ENCODE data around the gene SPATA20.

SPATA20 gene

DNA sequence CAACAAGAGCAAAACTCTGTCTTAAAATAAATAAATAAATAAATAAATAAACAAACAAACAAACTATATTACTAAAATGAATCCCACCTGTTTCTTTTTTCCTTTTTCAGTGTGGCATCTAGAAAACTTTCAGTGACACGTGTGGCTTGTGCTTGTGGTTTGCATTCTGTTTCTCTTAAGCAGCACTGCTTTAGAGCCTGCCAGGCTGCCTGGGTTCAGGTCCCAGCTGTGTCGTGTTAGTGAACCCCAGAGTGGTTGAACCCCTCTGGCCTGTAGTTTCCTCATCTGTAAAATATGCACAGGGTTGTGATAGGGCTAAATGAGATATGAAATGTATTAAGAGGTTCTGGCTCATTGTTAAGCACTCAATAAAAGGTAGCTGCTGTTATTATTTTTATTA lies 26.5 kb upstream of the SPATA20 start:
- no peak for DNase-seq

DNA sequence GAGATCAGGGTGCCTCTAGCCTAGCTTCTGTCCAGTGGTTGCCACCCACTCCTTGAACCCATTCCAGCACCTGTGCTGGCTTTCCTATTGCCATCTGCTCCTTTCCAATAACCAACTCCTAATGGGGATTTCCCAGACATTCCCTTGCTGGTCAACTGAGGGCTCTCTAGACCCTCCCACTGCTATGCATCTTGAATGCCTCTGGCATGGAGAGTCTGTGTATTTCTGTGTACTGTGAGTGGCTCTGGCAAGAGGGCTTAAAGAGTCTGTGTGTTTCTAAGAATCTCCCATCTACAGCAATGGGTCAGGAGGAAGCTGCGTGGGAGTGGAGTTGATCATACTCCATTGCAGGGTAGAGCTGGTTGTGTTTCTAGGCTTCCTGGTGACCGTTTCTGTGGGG lies 25.5 kb upstream of the SPATA20 start:
- DNase-seq, result no peak

DNA sequence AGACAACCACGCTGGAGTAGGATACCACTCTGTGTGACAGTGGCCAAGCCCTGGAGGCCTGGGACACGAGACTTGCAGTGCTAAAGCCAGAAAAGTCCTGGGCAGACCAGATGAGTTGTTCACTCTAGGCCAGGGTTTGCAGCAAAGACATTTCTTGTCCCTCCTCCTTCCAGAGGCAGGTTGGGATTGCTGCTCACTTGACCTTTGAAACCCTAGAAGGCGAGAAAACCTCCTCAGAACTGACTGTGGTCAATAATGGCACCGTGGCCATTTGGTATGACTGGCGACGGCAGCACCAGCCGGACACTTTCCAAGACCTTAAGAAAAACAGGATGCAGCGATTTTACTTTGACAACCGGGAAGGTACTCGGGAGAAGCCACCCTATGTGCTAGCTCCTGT lies 24.2 kb upstream of the SPATA20 start:
- no peak for DNase-seq

DNA sequence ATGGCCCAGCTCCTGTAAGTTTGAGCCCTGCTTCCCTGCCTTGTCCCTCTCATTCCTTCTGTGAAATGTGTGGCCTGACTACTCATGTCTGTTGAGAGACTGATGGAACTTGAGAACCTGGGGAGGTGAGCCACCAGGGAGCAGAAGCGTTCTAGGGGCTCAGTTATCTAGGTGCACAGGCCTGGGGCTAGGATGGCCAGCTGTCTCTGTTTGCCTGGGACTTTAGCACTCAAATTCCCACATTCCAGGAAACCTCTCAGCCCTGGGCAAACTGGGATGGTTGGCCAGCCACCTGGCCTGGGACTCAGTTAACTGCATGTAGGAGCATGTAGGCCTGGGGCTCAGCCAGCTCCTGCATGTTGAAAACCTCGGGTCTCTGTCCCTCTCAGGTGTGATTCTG lies 23.8 kb upstream of the SPATA20 start:
- no peak for DNase-seq

DNA sequence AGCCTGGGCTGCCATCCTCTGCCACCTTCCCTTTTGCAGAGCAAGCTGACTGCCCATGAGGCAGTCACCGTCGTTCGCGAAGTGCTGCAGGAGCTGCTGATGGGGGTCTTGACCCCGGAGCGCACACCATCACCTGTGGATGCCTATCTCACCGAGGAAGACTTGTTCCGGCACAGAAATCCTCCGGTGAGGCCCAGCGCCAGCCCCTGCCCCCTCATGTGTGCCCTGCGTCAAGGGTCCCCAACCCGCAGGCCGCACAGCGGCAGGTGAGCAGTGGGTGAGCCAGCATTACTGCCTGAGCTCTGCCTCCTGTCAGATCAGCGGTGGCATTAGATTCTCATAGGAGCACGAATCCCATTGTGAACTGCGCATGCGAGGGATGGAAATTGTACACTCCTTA lies 22.1 kb upstream of the SPATA20 start:
- no peak for DNase-seq

DNA sequence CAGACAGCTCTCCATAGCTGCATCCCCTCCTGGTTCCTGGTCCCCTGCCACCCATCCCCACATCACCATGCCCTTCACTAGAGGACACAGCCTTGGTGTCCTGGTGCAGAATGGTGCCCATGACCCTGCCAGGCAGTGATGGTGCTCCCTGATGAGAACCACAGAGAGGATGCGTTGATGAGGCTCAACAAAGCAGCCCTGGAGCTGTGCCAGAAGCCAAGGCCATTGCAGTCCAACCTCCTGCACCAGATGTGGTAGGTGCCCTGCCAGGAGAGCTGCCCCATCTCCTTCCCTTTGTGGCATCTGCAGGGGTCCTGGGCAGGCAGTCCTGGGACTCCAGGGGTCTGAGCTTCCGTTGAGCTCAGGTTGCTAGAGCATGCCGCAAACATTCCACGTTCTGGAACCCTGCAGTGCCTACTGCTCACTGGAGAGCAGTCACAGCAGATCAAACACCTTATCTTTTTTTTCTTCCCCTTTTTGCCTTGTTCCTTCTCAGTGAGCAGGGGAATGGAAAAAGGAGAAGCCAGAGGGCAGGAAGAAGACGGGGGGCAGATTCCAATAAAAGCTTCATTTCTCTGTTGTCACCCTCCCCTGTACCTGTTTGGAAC lies 19.7 kb upstream of the SPATA20 start:
- no peak for DNase-seq

DNA sequence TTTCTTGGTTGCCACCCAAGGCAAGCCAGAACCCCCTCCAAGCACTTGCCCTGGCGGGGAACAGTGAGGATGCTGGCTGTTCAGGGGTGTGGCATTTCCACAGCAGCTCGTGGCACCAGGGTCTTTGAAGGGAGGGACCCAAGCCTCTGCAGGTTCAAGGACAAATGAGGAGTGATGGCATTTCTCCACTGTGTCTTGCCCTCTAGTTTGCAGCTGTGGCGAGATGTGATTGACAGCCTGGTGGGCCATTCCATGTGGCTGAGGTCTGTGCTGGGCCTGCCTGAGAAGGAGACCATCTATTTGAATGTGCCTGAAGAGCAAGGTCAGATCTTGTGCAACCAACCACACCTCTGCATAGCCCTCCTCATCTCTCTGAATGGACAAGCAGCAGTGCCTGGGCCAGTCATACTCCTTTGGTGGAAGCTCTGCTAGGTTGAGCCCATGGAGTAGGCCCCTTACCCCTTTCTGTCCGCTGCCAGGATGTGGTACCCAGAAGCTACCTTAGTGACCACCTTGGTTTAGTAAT lies 19.0 kb upstream of the SPATA20 start:
- DNase-seq, result no peak

DNA sequence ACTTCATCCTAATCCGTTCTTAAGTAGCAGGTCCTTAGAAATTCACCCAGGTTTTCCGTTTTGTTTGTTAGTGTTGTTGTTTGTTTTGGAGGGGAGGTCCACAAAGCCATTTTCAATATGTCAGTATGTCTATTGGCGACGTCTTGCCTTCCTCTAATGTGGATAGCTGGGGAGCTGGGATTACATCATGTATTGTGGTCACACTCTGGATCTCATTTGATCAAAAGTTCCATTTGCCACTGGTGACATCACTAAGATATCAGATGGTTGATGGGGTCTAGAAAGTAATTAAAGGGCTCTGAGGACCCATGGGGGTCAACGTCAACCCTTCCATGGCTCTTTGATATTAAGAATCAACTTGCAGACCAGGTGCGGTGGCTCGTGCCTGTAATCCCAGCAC lies 17.1 kb upstream of the SPATA20 start:
- no peak for DNase-seq

DNA sequence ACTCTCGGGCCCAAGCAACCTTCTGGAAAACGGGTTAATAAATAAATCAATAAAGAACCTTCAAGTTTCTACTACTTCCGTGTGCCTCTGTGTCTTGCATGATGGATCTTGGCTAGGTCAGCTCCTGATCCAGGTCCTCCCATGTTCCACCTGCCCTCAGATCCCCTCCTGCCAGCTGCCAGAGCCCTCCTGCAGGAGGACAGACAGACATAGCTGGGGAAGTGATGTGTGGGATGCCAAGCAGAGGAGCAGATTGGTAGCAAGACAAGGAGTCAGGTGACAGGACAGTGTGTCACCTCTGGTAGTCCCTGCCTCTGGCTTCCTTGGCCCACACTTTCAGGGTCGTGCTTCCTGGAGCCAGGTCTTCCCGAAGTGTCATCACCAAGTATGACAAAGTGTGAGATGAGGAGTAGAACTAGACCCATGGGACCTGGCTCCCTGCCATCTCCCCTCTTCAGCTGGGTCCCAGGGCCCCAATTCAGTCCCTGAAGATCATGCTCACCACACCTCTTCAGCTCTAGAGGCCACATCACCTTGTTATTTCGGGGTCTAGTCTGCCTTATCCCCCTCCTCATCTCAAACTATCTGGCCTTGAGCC lies 15.4 kb upstream of the SPATA20 start:
- no peak for DNase-seq

DNA sequence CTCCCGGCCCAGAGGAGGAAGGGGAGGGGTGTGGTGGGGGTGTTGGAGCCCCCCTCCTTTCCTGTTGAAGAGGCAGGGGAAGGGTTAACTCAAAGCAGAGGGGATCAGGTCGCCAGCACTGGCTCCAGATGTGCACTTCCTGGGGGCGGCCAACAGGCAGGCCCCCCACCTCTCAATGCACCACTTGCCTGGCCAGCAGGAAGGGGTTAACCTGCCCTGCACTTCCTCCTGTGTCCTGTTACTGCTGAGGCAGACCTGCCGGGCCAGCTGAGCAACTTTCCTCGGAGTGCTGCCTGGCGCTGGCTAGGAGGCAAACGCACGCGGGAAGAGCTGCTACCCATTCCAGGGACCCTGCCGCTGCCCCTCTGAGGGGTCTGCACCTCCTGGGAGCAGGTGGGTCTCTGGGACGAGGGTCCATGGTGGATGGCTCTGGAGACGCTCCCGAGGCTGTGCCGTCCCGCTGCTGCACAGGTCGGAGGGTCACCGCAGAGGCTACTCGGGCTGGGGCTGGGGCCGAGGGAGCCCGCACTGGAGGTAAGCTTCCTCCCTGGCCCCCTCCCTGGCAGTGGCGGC lies 14.4 kb upstream of the SPATA20 start, which contains the start of gene EPN3:
Gene EPN3, plus strand, starts transcription at position 284 of the 573 bp plus-strand sequence. CDS start 3,822 bp downstream, outside the sequence.
- DNase-seq, result no peak

DNA sequence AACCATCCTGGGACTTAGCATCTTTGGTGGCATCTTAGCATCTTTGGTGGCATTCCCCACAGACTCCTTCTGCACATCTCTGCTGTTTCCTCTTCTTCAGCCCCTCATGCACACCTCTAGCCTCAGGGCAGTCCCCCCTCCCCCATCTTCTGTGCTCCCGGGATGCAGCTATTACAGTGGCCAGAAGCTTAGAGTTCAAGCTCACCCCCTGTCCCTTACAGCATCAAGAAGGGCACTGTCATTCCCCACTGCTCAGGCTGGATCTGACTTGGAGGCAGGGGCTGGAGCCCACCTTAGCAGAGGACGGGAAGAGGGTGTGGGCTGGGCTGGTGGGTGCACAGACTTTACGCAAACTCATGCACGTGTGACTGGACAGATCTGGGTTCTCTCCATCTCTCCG lies 13.8 kb upstream of the SPATA20 start:
- no peak for DNase-seq

DNA sequence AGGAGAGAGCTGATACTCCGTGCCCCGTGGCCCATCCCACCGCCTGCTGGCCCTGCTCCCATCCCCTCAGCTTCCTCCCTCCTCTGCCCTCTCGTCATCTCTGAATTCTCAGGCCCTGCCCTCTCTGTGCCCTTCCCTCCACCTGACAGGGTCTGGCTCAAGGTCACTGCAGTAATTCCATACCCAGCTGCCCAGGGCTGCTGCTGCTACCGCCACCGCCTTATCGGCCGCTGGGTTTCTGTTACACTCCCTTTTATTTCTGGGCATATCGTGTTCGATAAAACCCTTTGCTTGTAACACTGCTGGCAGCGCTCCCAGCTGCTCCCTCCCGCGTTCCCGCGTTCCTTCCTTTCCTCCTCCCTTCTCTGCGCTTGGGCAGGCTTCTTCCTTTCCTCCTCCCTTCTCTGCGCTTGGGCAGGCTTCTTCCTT lies 13.2 kb upstream of the SPATA20 start:
- no peak for DNase-seq

DNA sequence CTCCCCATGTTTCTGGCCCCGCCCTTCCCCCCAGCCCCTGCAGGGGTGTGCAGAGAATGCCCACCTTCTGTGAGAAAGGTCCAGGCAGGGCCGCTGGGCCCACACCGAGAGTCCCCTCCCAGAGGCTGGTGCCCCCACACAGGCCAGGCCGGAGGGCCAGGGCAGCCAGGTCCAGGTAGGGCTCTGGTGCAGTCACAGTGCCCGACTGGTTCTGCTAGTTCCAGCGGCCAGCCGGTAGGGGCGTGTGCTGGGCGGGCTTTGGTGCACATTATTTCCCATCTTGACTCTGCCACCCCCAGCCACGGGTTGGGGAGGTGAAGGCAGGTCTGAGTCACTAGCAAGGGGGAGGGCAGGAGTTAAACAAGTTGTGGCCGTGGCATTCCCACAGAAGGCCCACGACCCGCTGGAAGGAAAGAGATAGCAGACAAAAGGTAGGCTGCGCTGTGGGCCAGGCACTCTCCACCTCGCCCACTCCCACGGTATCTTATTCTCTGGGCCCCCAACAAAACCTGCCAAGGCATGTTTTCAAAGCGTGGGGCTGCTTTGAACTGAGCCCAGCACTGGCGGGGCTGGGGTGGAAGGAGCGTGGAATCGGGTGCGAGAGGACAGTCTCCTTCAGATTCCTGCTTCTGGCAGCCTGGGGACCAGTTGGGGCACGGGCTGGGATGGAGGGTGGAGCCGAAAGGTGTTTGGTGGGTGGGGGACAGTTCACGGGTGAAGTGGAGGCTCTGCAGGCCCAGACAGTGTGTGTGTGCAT lies 12.6 kb upstream of the SPATA20 start:
- DNase-seq, result no peak

DNA sequence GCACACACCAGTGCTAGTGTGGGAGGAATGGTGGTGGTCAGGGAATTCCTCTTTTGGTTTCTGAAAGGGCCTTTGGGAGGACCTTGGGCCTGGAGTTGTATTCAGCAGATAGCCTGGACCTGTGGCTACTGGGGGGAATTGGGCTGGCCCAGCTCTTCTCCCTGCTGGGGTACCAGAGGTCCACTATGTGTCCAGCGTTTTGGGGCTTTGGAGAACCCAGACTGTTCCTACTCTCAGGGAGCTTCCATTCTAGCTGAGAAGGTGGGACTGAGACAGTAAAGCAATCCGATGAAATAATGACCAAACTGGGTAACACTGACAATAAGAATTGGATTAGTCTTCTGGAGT lies 12.0 kb upstream of the SPATA20 start:
- DNase-seq, result no peak

DNA sequence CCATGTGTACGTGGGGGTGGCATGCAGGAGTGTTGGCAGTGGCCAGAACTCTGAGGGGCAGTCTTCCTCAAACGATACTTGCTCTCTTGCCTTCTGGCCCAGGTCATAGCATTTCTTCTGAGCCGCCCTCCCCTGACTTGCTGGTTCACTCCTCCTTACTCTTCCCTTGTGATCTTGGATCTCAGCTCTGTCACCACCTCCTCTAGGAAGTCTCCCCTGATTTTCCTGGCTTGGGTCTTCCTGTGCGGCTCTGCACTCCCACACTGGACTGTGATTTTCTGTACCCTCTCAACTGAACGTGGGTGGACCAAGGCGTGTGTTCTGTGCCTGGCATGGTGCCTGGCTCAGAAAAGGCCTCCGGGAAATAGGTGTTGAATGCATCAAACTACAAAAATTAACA lies 11.6 kb upstream of the SPATA20 start:
- no peak for DNase-seq

DNA sequence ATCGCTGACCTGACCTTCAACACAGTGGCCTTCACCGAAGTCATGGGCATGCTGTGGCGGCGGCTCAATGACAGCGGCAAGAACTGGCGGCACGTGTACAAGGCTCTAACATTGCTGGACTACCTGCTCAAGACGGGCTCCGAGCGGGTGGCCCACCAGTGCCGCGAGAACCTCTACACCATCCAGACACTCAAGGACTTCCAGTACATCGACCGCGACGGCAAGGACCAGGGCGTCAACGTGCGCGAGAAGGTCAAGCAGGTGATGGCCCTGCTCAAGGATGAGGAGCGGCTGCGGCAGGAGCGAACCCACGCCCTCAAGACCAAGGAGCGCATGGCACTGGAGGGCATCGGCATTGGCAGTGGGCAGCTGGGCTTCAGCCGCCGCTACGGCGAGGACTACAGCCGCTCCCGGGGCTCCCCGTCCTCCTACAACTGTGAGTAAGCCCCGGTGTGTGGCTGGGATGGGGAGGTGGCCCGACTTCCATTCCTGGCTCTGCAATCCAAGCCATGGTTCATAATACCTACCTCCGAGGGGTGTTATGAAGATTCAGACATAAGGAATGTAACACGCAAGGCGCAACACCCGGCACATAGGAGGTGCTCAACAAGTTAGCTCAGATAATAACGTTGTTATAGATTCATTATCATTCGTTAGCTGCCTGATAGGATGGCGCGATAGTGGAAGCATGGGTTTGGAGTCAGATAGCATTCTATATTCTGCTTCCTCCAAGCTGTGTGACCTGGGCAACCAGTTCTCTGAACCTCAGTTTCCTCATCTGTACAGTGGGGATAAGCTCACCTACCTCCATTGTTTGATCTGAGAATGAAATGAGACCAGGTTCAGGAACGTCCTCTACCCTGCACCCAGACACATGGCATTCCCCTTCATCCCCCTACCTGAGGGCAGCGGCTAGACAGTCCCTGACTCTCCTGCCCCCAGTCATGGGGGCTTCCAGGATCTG lies 10.0 kb upstream of the SPATA20 start:
- no peak for DNase-seq

DNA sequence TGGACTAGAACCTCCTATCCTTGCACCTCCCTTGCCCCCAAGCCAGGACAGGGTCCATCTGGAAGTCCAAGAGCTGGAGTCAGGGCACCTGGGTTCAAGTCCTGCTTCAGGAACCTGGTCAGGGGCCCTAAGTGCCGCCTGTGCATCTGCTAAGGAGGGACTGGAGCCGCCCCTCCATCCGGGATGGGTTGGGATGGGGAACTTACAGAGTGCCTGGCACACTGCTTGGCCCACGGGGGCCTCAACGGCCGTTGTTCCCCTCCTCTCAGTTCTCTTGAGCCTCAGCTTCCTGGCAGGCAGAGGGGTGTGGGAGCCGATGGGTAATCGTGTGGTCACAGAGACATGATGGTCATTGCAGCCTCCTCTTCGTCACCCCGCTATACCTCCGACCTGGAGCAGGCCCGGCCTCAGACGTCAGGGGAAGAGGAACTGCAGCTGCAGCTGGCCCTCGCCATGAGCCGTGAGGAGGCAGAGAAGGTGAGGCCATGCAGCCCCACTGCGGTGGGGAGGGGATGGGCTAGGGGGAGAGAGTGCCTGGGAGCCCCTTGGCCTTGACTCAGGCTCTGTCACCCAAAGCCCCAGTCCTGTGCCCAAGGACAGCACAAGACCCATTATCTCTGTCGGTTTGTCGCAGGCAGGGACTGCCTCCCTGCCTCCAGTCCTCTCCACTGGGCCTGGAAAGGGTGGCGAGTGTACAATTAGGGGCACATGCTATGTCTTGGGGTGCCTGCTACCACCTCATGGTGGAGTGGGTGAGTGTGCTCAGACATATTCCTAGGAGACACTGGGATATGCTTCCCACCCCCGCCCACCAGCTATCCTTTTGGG lies 9.0 kb upstream of the SPATA20 start:
- DNase-seq, result no peak

DNA sequence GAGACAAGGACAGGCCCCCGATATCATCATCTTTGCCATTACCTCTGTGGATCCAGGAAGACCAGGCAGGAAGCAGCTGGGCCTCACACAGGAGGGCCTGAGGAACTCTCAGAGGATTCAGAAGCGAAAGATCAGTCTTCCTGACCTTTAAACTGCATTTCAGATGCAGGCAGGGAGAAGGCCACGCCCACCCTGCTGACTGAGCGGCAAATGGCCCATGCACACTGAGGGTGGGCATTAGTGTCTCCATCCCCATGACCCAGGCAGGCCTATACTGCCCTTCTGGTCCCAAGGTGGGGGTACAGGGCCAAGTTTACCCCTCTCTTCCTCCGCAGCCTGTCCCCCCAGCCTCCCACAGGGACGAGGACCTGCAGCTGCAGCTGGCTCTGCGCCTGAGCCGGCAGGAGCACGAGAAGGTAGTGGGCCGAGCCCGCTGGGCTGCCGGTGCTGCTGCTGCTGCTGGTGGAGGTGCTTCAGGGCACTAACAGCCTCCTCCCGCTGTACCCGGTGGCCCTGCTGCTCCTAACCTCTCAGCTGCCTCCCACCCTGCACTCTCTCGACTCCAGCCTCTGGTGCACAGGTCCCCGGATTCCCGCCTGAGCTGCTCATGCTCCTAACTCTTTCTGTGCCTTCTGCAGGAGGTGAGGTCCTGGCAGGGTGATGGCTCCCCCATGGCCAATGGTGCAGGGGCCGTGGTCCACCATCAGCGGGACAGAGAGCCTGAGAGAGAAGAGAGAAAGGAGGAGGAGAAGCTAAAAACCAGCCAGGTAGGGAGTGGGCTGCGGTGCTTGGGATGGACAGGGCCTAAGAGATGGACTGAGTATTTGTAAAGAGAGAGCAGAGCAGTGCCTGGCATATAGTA lies 8.2 kb upstream of the SPATA20 start:
- no peak for DNase-seq

DNA sequence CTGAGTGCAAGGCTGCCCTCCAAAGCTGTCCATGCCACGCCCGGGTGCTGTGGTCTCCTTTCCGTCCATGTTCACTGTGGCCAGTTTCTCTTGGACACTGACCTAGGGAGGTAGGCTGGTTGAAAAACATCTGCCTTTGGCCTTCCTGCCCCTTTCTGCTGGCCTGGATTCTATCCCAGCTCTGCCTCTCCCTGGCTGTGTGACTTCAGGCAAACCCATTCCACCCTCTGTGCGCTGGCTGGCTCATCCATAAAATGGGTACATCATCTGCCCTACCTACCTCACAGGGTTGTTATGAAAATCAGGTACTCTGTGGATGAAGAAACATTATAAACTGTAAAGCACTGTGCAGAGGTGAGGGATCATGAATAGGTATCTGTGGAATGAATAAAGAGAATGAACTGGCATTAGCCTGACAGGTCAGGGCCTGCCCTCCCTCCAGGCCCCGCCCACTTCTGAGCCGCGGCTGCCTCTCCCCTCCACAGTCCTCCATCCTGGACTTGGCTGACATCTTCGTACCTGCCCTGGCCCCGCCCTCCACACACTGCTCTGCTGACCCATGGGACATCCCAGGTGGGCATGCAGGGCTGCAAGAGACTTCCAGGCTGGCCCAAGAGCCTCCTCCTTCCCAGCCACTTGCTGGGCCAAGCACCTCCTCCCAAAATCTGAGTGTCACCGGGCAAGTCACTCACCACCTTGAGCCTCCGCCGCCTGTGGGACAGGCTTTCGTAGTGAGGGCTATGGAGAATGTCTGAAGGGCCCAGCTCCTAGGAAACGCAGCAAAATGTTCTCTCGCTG lies 7.0 kb upstream of the SPATA20 start:
- DNase-seq, result no peak

Measured in bone marrow (tissue), 2 donors.